GM12878 (cell line): Measurements from ENCODE around the gene PLEKHO1. TPM values are rescaled to one million over a fixed set of nuclear protein-coding genes. Genes with fewer than 3 reads are reported as not detected.

ENCODE experiments used
- ATAC-seq: fragments of 200-7000 bp; cut with Tn5 transposase; 3 replicates; pipeline ENCODE4 v1.9.1; 2020; ENCODE audit warnings: mild to moderate bottlenecking, moderate library complexity
- BruUV-seq: library from RNA; stranded (reverse); fragments of 400-500 nt; replicated peaks from 2 replicates; lab custom pipeline; 2021; lab: Mats Ljungman, UMichigan
- CTCF ChIA-PET: fragments of 300-600 bp; sonication (Branson Sonifier 250); formaldehyde crosslinking; extraction: SDS; loops from one replicate; lab custom pipeline; 2021; ENCODE audit warnings: inconsistent platforms; lab: Yijun Ruan, JAX
- POLR2A ChIA-PET: fragments of 350-600 bp; formaldehyde crosslinking; extraction: SDS; loops from one replicate; lab custom pipeline; 2021; ENCODE audit warnings: inconsistent platforms; lab: Charles Lee
- RAD21 ChIA-PET: fragments of 300-600 bp; sonication (Branson Sonifier 250); formaldehyde crosslinking; loops from one replicate; lab custom pipeline; 2023; ENCODE audit warnings: antibody characterized with exemption; ENCODE audit not compliant: unreplicated experiment; lab: Charles Lee
- SMC1A ChIA-PET: fragments of 300-600 bp; sonication (Branson Sonifier 250); formaldehyde crosslinking; loops from one replicate; lab custom pipeline; 2023; ENCODE audit not compliant: unreplicated experiment, uncharacterized antibody; lab: Charles Lee
- DNase-seq: peaks from one replicate; pipeline ENCODE4 v3.0.0-alpha.2; 2011; ENCODE audit warnings: low read depth, low spot score
- FAIRE-seq: peaks from 3 replicates; lab custom pipeline; 2011; peaks lifted over from hg19 to GRCh38; lab: Jason Lieb, UNC
- H2AFZ ChIP-seq: 2 replicates; pipeline ENCODE4 v1.6.0; 2011; ENCODE audit warnings: low read depth, low read length, control low read depth; ENCODE audit not compliant: control insufficient read depth
- H3K27ac ChIP-seq: 2 replicates; pipeline ENCODE4 v1.5.1; 2011; ENCODE audit warnings: control low read depth; ENCODE audit not compliant: control insufficient read depth, insufficient read depth
- H3K27me3 ChIP-seq, 2 experiments: replicated peaks in 1 of 2; 2 replicates each; pipeline versions ENCODE4 v1.6.0 to v1.6.1; 2011; ENCODE audit warnings: low read length in 1 of 2; ENCODE audit not compliant: control insufficient read depth in 2 of 2, insufficient read depth in 2 of 2
- H3K36me3 ChIP-seq, 2 experiments: 2 replicates each; pipeline ENCODE4 v1.5.1; 2011; ENCODE audit warnings: low read length in 1 of 2; ENCODE audit not compliant: control insufficient read depth in 2 of 2, insufficient read depth in 2 of 2
- H3K4me1 ChIP-seq: 2 replicates; pipeline ENCODE4 v1.6.1; 2011; ENCODE audit warnings: mild to moderate bottlenecking, low read length, moderate library complexity, mixed read lengths; ENCODE audit not compliant: control insufficient read depth, insufficient read depth
- H3K4me2 ChIP-seq: 2 replicates; pipeline ENCODE4 v1.6.0; 2011; ENCODE audit warnings: control low read depth; ENCODE audit not compliant: control insufficient read depth, insufficient read depth
- H3K4me3 ChIP-seq: fragments of 200-600 bp; sonication (generic); 2 replicates; pipeline ENCODE4 v1.5.1; 2016
- H3K79me2 ChIP-seq: 2 replicates; pipeline ENCODE4 v1.6.0; 2011; ENCODE audit warnings: low read length; ENCODE audit not compliant: control insufficient read depth, insufficient read depth
- H3K9ac ChIP-seq: 2 replicates; pipeline ENCODE4 v1.8.0; 2011; ENCODE audit warnings: low read length, control low read depth, mixed read lengths; ENCODE audit not compliant: control insufficient read depth, insufficient read depth
- H3K9me3 ChIP-seq: replicated peaks from 3 replicates; pipeline ENCODE4 v1.5.1; 2011; ENCODE audit warnings: mild to moderate bottlenecking, low read length; ENCODE audit not compliant: control insufficient read depth, insufficient read depth
- H4K20me1 ChIP-seq: 2 replicates; pipeline ENCODE4 v1.6.0; 2011; ENCODE audit not compliant: control insufficient read depth, insufficient read depth
- ASH2L ChIP-seq: fragments of 300-600, 200-600 bp; sonication (generic); IDR thresholded peaks from 2 replicates; pipeline ENCODE4 v1.6.1; 2017; ENCODE audit warnings: low read depth, mild to moderate bottlenecking, borderline replicate concordance
- MXI1 ChIP-seq: fragments of 150-350 bp; IDR thresholded peaks from 2 replicates; pipeline ENCODE4 v1.6.1; 2011; ENCODE audit warnings: low read depth, mild to moderate bottlenecking, inconsistent platforms, low read length, improper control_type of control experiment
- NFYB ChIP-seq: IDR thresholded peaks from 2 replicates; pipeline ENCODE4 v1.6.1; 2011; ENCODE audit warnings: low read depth, mild to moderate bottlenecking, low read length, improper control_type of control experiment, moderate library complexity; ENCODE audit not compliant: insufficient read depth
- PAX8 ChIP-seq: fragments of 450-650 bp; IDR thresholded peaks from 2 replicates; pipeline ENCODE4 v1.6.1; 2017; ENCODE audit warnings: mild to moderate bottlenecking, moderate library complexity
- POLR2A ChIP-seq: IDR thresholded peaks from 2 replicates; pipeline ENCODE4 v1.6.1; 2011; ENCODE audit warnings: low read depth, mild to moderate bottlenecking, low read length
- SIN3A ChIP-seq: IDR thresholded peaks from 2 replicates; pipeline ENCODE4 v1.6.1; 2012; ENCODE audit warnings: low read depth, low read length, improper control_type of control experiment
- SIX5 ChIP-seq: IDR thresholded peaks from 2 replicates; pipeline ENCODE4 v1.6.1; 2011; ENCODE audit warnings: mild to moderate bottlenecking, low read depth, low read length, moderate library complexity; ENCODE audit not compliant: severe bottlenecking
- SMAD5 ChIP-seq: IDR thresholded peaks from 2 replicates; pipeline ENCODE4 v1.6.1; 2016; ENCODE audit warnings: antibody characterized with exemption, low read depth
- SMARCA5 ChIP-seq: fragments of 450-650 bp; IDR thresholded peaks from 2 replicates; pipeline ENCODE4 v1.6.1; 2017; ENCODE audit warnings: mild to moderate bottlenecking
- SRF ChIP-seq, 2 experiments: IDR thresholded peaks; 2 replicates each; pipeline ENCODE4 v1.6.1; 2011; ENCODE audit warnings: low read depth in 2 of 2, low read length in 2 of 2, mild to moderate bottlenecking in 1 of 2, moderate library complexity in 1 of 2
- ZBTB4 ChIP-seq: fragments of 450-650 bp; formaldehyde crosslinking; IDR thresholded peaks from 2 replicates; pipeline ENCODE4 v1.4.0; 2022; ENCODE audit warnings: mild to moderate bottlenecking, moderate library complexity
- WGBS: methylation state at CpG from one replicate; pipeline ENCODE4 v1.1.6; 2016; ENCODE audit warnings: low lambda C conversion rate; ENCODE audit not compliant: insufficient replicate concordance, insufficient coverage; ENCODE audit errors: missing lambda C conversion rate; 5-methylcytosine and 5-hydroxymethylcytosine counted together
- in situ Hi-C: fragments of 300-500 bp; cut with MboI; formaldehyde crosslinking; loops from 9 replicates; pipeline ENCODE4 v1.14.3; 2018; ENCODE audit warnings: mixed read lengths
- intact Hi-C: fragments of 100-400 bp; cut with micrococcal nuclease; formaldehyde crosslinking; loops from one replicate; pipeline ENCODE4 v1.14.2; 2022; ENCODE audit not compliant: unreplicated experiment
- polyA plus RNA-seq, 11 experiments: library from polyadenylated mRNA; depleted of rRNA in 4 of 11; unstranded in 6 of 11; stranded (reverse) in 5 of 11; fragments of >200 nt; fragmentation: Nextera tagmentation in 4 of 11; fragmentation: Illumina TruSeq in 1 of 11; extraction: Ambion mirVana in 4 of 11; extraction: Trizol in 1 of 11; gene quantifications; 1 replicate in 1 of 11; 2 replicates in 10 of 11; pipeline versions ENCODE4 v1.2.1 to v1.2.3, GENCODE V29; 2011 to 2016; ENCODE audit warnings: inconsistent platforms in 2 of 11, missing spikeins in 2 of 11, low read depth in 1 of 11
- total RNA-seq, 4 experiments: library from RNA; depleted of rRNA in 3 of 4; stranded (reverse); fragments of >200 nt in 3 of 4; fragmentation: Illumina TruSeq in 1 of 4; extraction: Trizol in 1 of 4; gene quantifications; 2 replicates each; pipeline versions ENCODE4 v1.2.1 to v1.2.3, GENCODE V29; 2013 to 2021

Gene PLEKHO1
- total and polyA plus RNA-seq, 10 of the 15 experiments (the other 5 are each of a cell fraction or from before 2014, with no cell fraction given), result 5.3 to 184 (median 88.8) TPM

GRCh38 chr1:150148837-150149270 lies 862 bp upstream of the PLEKHO1 start:
- WGBS, result 7% methylated on average over 8 of the region's 8 CpGs
- Histone ChIP-seq H3K4me2 (peak overlapping the region; percentile 63), H3K79me2 (peaks cover 54% of the 10 kb centered on the region), H3K9ac (peak overlapping the region; percentile 100), H3K4me1 (peaks cover 14% of the 10 kb centered on the region), H2AFZ (peak overlapping the region; percentile 69), H4K20me1 (no peaks in the 10 kb centered on the region), H3K4me3 (peak overlapping the region; percentile 100), H3K9me3 (no peaks in the 10 kb centered on the region), H3K27ac (peak overlapping the region; percentile 99), H3K27me3 (no peaks in the 10 kb centered on the region), H3K36me3 (peaks cover 0 to 5% of the 10 kb centered on the region in 2 experiments; a peak in 3 of 4 replicates)
- DNase-seq (no peak), ATAC-seq (peak; percentile 24), FAIRE-seq (no peak)
- CTCF ChIA-PET, result interaction anchor here (0.9 to 6.1 kb wide), 5 partner anchors 15 to 187 kb away, joined by 3 to 78 read pairs (median 4); no protein-coding TSS in a partner anchor
- RAD21 ChIA-PET, result interaction anchor here (0.7 to 6.1 kb wide), 4 partner anchors 10 to 75 kb away, joined by 3 to 65 read pairs (median 10); no protein-coding TSS in a partner anchor
- SMC1A ChIA-PET, result interaction anchor here (0.7 to 5.6 kb wide), 5 partner anchors 12 to 81 kb away, joined by 3 to 73 read pairs (median 3); no protein-coding TSS in a partner anchor
- POLR2A ChIA-PET, result interaction anchor here (0.8 to 5.6 kb wide), 2 partner anchors 13 to 68 kb away, joined by 3 to 120 read pairs; no protein-coding TSS in a partner anchor
- in situ Hi-C loops, result no loop called here
- intact Hi-C loops, result no loop called here
- BruUV-seq, result TSS peak; percentile 87
- TF ChIP-seq ASH2L, result no peak
- TF ChIP-seq SMAD5, result peak; percentile 31; the same call in 1 of the 2 replicates

GRCh38 chr1:150150133-150151021 lies 661 bp downstream of the PLEKHO1 start:
- Histone ChIP-seq H3K27ac (peak overlapping the region; percentile 99), H3K9ac (peak overlapping the region; percentile 100), H3K36me3 (peaks cover 5 to 17% of the 10 kb centered on the region in 2 experiments), H3K27me3 (no peaks in the 10 kb centered on the region), H3K4me3 (peak overlapping the region; percentile 100), H3K79me2 (peaks cover 69% of the 10 kb centered on the region), H3K9me3 (no peaks in the 10 kb centered on the region), H3K4me2 (peak overlapping the region; percentile 75), H2AFZ (no peak overlapping the region; the same call in 1 of the 2 replicates), H4K20me1 (no peaks in the 10 kb centered on the region), H3K4me1 (peaks cover 23% of the 10 kb centered on the region)
- no peak for DNase-seq
- ChIA-PET RAD21 (interaction anchor here (1.0 to 6.1 kb wide), 6 partner anchors 8 to 37 kb away, joined by 3 to 65 read pairs (median 10); no protein-coding TSS in a partner anchor), CTCF (interaction anchor here (1.0 to 6.1 kb wide), 3 partner anchors 14 to 77 kb away, joined by 3 to 78 read pairs (median 10); no protein-coding TSS in a partner anchor), SMC1A (interaction anchor here (1.3 to 5.6 kb wide), 3 partner anchors 11 to 37 kb away, joined by 3 to 73 read pairs (median 11); no protein-coding TSS in a partner anchor), POLR2A (interaction anchor here (0.7 to 5.6 kb wide), 6 partner anchors 8 to 145 kb away, joined by 3 to 120 read pairs (median 5); no protein-coding TSS in a partner anchor)
- BruUV-seq, result no TSS peak
- under 1% methylated on average over 97 of the region's 114 CpGs for WGBS
- FAIRE-seq, result no peak
- intact Hi-C loops (loop anchor here (1.0 kb wide), 1 partner anchor 10 kb away; no protein-coding TSS in a partner anchor), in situ Hi-C loops (no loop called here)
- ATAC-seq, result peak; percentile 8
- TF ChIP-seq SMARCA5 (peak; percentile 56; the same call in 1 of the 2 replicates), NFYB (no peak), ZBTB4 (CRISPR knock-in tag) (peak; percentile 13; the same call in 1 of the 2 replicates), PAX8 (no peak), SIX5 (no peak), ASH2L (no peak), SRF (IDR thresholded peaks at IDR 0.05; ENCODE audit: low read depth in 2 of 2, low read length in 2 of 2) (no peak), POLR2A (0 out of 2 replicates have a peak, but pooled peaks have one; percentile 9), MXI1 (no peak), SIN3A (0 out of 2 replicates have a peak, but pooled peaks have one; percentile 19)
